GM08714 (cell line): Measurements from ENCODE around the gene PALS2.

Experiments used
- H3K4me3 ChIP-seq: fragments of 200-500 bp; sonication (Bioruptor generic); 2 replicates; pipeline ENCODE4 v1.5.1; 2014; ENCODE audit warnings: mild to moderate bottlenecking, low read length, inconsistent platforms
- ZNF274 ChIP-seq: IDR thresholded peaks from 2 replicates; pipeline ENCODE4 v1.6.1; 2012; ENCODE audit warnings: mild to moderate bottlenecking, low read depth, low read length

The PALS2 gene

DNA sequence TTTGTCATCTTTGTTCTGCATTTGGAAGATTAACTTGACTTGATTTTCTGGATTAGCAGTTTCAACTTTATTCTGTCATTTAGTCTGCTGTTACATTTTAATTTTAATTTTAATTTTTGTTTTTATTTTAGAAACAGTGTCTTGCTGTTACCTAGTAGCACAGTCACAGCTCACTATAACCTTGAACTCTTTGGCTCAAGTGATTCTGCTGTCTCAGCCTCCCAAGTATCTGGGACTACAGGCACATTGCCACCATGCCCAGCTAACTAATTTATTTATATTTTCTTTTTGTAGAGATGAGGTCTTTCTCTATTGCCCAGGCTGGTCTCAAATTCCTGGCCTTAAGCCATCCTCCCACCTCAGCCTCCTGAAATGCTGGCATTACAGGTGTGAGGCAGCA is 35.3 kb downstream of the PALS2 start:
- TF ChIP-seq ZNF274, result no peak
- H3K4me3 ChIP-seq, result no peak overlapping the region

DNA sequence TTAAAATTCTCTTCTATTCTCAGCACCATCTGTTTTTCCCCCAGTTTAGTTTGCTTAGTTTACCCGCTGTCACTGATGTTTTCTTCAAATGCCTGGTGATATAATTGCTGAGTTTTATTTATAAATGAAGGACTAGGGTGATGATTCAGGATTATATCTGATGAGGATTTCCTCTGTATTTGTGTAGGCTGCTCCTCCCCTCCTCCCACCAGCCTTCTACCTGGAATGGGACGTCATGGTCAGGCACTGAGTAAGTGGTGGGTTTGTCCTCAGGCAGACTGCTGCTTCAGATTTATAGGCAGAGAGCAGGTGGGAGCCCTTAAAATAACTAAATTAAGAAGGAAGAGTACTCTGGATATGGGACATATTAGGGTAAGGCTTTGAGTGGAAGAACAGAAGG is 35.8 kb downstream of the PALS2 start:
- no peak for TF ChIP-seq ZNF274
- H3K4me3 ChIP-seq, result no peak overlapping the region

GRCh38 chr7:24609570-24609969 is 36.3 kb downstream of the PALS2 start:
- no peak overlapping the region for H3K4me3 ChIP-seq
- no peak for TF ChIP-seq ZNF274

DNA sequence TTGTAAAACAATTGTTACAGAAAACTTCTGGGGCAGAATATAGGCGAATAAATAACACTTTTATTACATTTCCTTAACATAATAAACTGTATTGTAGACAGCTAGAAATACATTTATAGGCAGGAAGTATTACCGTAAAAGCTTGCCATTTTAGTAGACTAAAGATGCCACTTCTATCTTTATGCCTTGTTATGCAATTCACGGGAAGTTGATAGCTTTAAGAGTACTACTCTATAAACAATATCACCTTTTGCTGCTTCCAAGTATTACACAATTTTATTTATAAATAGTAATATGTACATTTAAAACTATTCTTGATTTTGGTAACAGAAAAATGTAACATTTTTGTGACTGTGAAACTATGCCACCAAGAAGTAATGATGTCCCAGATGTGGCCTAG is 37.9 kb downstream of the PALS2 start:
- no peak for TF ChIP-seq ZNF274

GRCh38 chr7:24617957-24618616 is 44.8 kb downstream of the PALS2 start:
- no peak overlapping the region for H3K4me3 ChIP-seq

More for the DNA sequence above, 37.9 kb downstream of the PALS2 start:
- no peak overlapping the region for H3K4me3 ChIP-seq

GRCh38 chr7:24619978-24620377 is 46.7 kb downstream of the PALS2 start:
- H3K4me3 ChIP-seq, result no peak overlapping the region
- TF ChIP-seq ZNF274, result no peak

More at GRCh38 chr7:24617957-24618616, 44.8 kb downstream of the PALS2 start:
- TF ChIP-seq ZNF274, result no peak

DNA sequence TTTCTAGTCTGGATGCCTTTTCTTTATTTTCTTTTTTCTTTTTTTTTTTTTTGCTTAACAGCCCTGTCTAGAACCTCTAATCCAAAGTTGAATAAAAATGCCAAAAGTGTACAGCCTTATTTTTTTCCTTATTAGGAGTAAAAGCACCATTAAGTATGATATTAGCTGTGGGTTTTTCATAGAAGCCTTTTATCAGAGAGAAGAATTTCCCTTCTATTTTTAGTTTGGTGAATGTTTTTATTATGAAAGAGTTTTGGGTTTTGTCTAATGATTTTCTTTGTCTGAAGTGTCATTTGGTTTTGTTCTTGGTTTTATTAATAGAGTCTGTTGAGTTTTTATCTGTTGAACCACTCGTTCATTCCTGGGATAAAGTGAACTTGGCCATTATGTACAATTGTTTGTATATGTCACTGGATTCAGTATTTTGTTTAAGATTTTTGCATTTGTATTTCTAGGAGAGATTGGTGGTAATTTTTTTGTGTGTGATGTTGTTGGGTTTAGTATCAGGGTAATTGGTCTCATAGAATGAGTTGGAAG is 49.5 kb downstream of the PALS2 start:
- H3K4me3 ChIP-seq, result no peak overlapping the region
- no peak for TF ChIP-seq ZNF274
